SK-N-SH (cell line): Measurements from ENCODE around the gene HBG1. TPM values are rescaled to one million over a fixed set of nuclear protein-coding genes. Genes with fewer than 3 reads are reported as not detected.

Experiments
- CTCF ChIA-PET: fragments of 300-600, 350-600 bp; formaldehyde crosslinking; extraction: SDS; loops from one replicate; lab custom pipeline; 2021; lab: Yijun Ruan, JAX
- POLR2A ChIA-PET: fragments of 350-600 bp; sonication (Branson Sonifier 250); formaldehyde crosslinking; extraction: SDS; loops from one replicate; lab custom pipeline; 2020; ENCODE audit warnings: antibody characterized with exemption, inconsistent platforms; lab: Yijun Ruan, JAX
- DNase-seq: peaks from one replicate; pipeline ENCODE4 v3.0.0; 2012
- H2AFZ ChIP-seq: fragments of 200-600 bp; sonication (generic); 2 replicates; pipeline ENCODE4 v1.8.1; 2016; ENCODE audit warnings: antibody characterized with exemption, mild to moderate bottlenecking, low read depth
- H3F3A ChIP-seq: fragments of 200-600 bp; sonication (generic); replicated peaks from 2 replicates; pipeline ENCODE3; 2016; ENCODE audit warnings: antibody characterized with exemption, mild to moderate bottlenecking; ENCODE audit not compliant: insufficient read depth
- H3K27ac ChIP-seq, 2 experiments: fragments of 200-500 bp in 1 of 2; fragments of 200-600 bp in 1 of 2; sonication (Bioruptor generic) in 1 of 2; sonication (generic), shearing (Covaris generic) in 1 of 2; 2 replicates each; pipeline versions ENCODE4 v1.5.1 to v1.6.1; 2014 to 2016; ENCODE audit warnings: low read depth in 2 of 2, inconsistent platforms in 1 of 2, low read length in 1 of 2, mild to moderate bottlenecking in 1 of 2, mixed read lengths in 1 of 2
- H3K27me3 ChIP-seq: fragments of 200-600 bp; sonication (generic), shearing (Covaris generic); 2 replicates; pipeline ENCODE4 v1.6.1; 2016; ENCODE audit warnings: mixed run types; ENCODE audit not compliant: insufficient read depth
- H3K36me3 ChIP-seq, 2 experiments: fragments of 200-500 bp in 1 of 2; fragments of 200-600 bp in 1 of 2; sonication (Bioruptor generic) in 1 of 2; sonication (generic) in 1 of 2; replicated peaks in 1 of 2; 2 replicates each; pipeline versions ENCODE3 to v1.5.1; 2014 to 2016; ENCODE audit warnings: low read length in 1 of 2, mild to moderate bottlenecking in 1 of 2; ENCODE audit not compliant: insufficient read depth in 2 of 2, control insufficient read depth in 1 of 2
- H3K4me1 ChIP-seq, 2 experiments: fragments of 200-500 bp in 1 of 2; fragments of 200-600 bp in 1 of 2; sonication (Bioruptor generic) in 1 of 2; sonication (generic), shearing (Covaris generic) in 1 of 2; 2 replicates each; pipeline versions ENCODE4 v1.5.1 to v1.6.1; 2014 to 2016; ENCODE audit warnings: low read depth in 1 of 2, low read length in 1 of 2, mixed run types in 1 of 2; ENCODE audit not compliant: insufficient read depth in 2 of 2, control insufficient read depth in 1 of 2
- H3K4me2 ChIP-seq: fragments of 200-600 bp; sonication (generic), shearing (Covaris generic); 2 replicates; pipeline ENCODE4 v1.6.1; 2017; ENCODE audit warnings: mixed run types
- H3K4me3 ChIP-seq, 2 experiments: fragments of 200-500 bp in 1 of 2; fragments of 200-600 bp in 1 of 2; sonication (Bioruptor generic) in 1 of 2; sonication (generic), shearing (Covaris generic) in 1 of 2; 2 replicates each; pipeline versions ENCODE4 v1.5.1 to v1.8.1; 2014 to 2016; ENCODE audit warnings: low read depth in 2 of 2, inconsistent platforms in 1 of 2, low read length in 1 of 2, mild to moderate bottlenecking in 1 of 2, mixed read lengths in 1 of 2, moderate library complexity in 1 of 2
- H3K79me2 ChIP-seq: fragments of 200-600 bp; sonication (generic); 2 replicates; pipeline ENCODE4 v1.8.1; 2017; ENCODE audit warnings: mild to moderate bottlenecking; ENCODE audit not compliant: insufficient read depth
- H3K9ac ChIP-seq: fragments of 200-600 bp; sonication (generic); 2 replicates; pipeline ENCODE4 v1.6.1; 2017; ENCODE audit warnings: mixed run types
- H3K9me2 ChIP-seq: fragments of 200-600 bp; sonication (generic); 2 replicates; pipeline ENCODE4 v1.6.1; 2017; ENCODE audit warnings: mixed run types
- H3K9me3 ChIP-seq: fragments of 200-600 bp; sonication (generic); 2 replicates; pipeline ENCODE4 v1.6.1; 2017; ENCODE audit warnings: mixed run types, mild to moderate bottlenecking, moderate library complexity
- H4K20me1 ChIP-seq: fragments of 200-600 bp; sonication (generic); 2 replicates; pipeline ENCODE4 v1.6.1; 2017; ENCODE audit warnings: mild to moderate bottlenecking, mixed run types; ENCODE audit not compliant: insufficient read depth
- EZH2phosphoT487 ChIP-seq: fragments of 200-600 bp; sonication (generic); IDR thresholded peaks from 2 replicates; pipeline ENCODE4 v1.6.1; 2017; ENCODE audit warnings: low read depth, mixed run types, mild to moderate bottlenecking, antibody characterized with exemption, moderate library complexity, borderline replicate concordance
- FOSL2 ChIP-seq: IDR thresholded peaks from 2 replicates; pipeline ENCODE4 v1.4.0; 2012; ENCODE audit warnings: low read depth, mild to moderate bottlenecking, moderate library complexity, borderline replicate concordance
- FOXJ3 ChIP-seq: sonication (generic); formaldehyde crosslinking; IDR thresholded peaks from 2 replicates; pipeline ENCODE4 v1.5.1; 2020; ENCODE audit warnings: mild to moderate bottlenecking, missing genetic modification reagents
- GABPA ChIP-seq: IDR thresholded peaks from 2 replicates; pipeline ENCODE4 v1.4.0; 2012; ENCODE audit warnings: low read depth, mild to moderate bottlenecking
- GATA2 ChIP-seq: sonication (generic); formaldehyde crosslinking; IDR thresholded peaks from 2 replicates; pipeline ENCODE4 v1.5.0; 2020; ENCODE audit warnings: mild to moderate bottlenecking, missing genetic modification reagents
- MAX ChIP-seq: IDR thresholded peaks from 2 replicates; pipeline ENCODE4 v1.4.0; 2012; ENCODE audit warnings: low read depth
- MXI1 ChIP-seq: IDR thresholded peaks from 2 replicates; pipeline ENCODE4 v1.6.1; 2012; ENCODE audit warnings: mild to moderate bottlenecking, low read depth, low read length, improper control_type of control experiment
- NFIC ChIP-seq: IDR thresholded peaks from 2 replicates; pipeline ENCODE4 v1.4.0; 2012; ENCODE audit warnings: borderline replicate concordance
- NRF1 ChIP-seq: IDR thresholded peaks from 2 replicates; pipeline ENCODE4 v1.6.1; 2012; ENCODE audit warnings: low read depth, mild to moderate bottlenecking, low read length
- RAD21 ChIP-seq: IDR thresholded peaks from 2 replicates; pipeline ENCODE4 v1.6.1; 2012; ENCODE audit warnings: mild to moderate bottlenecking, low read length
- REST ChIP-seq: IDR thresholded peaks from 2 replicates; pipeline ENCODE4 v1.6.1; 2012; ENCODE audit warnings: mild to moderate bottlenecking, low read depth, low read length, moderate library complexity
- RFX5 ChIP-seq: IDR thresholded peaks from 2 replicates; pipeline ENCODE4 v1.6.1; 2012; ENCODE audit warnings: mild to moderate bottlenecking, improper control_type of control experiment, low read length
- RXRA ChIP-seq: IDR thresholded peaks from 2 replicates; pipeline ENCODE4 v1.4.0; 2012; ENCODE audit warnings: low read depth, mild to moderate bottlenecking, borderline replicate concordance
- TAF1 ChIP-seq: IDR thresholded peaks from 2 replicates; pipeline ENCODE4 v1.6.1; 2012; ENCODE audit warnings: low read depth, mild to moderate bottlenecking, low read length, moderate library complexity, borderline replicate concordance
- TEAD4 ChIP-seq: IDR thresholded peaks from 2 replicates; pipeline ENCODE4 v1.4.0; 2012; ENCODE audit warnings: mild to moderate bottlenecking, borderline replicate concordance; ENCODE audit not compliant: insufficient read depth
- USF1 ChIP-seq: IDR thresholded peaks from 2 replicates; pipeline ENCODE4 v1.4.0; 2012; ENCODE audit warnings: low read depth, borderline replicate concordance
- YY1 ChIP-seq: IDR thresholded peaks from 2 replicates; pipeline ENCODE4 v1.4.0; 2012; ENCODE audit warnings: low read depth, mild to moderate bottlenecking
- ZBTB33 ChIP-seq: IDR thresholded peaks from 2 replicates; pipeline ENCODE4 v1.4.0; 2012; ENCODE audit warnings: low read depth, borderline replicate concordance
- WGBS: methylation state at CpG from one replicate; pipeline ENCODE4 v1.1.6; 2017; ENCODE audit warnings: low lambda C conversion rate; 5-methylcytosine and 5-hydroxymethylcytosine counted together
- polyA plus RNA-seq, 3 experiments: library from polyadenylated mRNA; depleted of rRNA; stranded (reverse); fragments of >200 nt; gene quantifications; 2 replicates each; pipeline ENCODE4 v1.2.3, GENCODE V29; 2012
- TF ChIP-seq, protein P1 (sequence below): fragments of 150-350 bp; IDR thresholded peaks from 2 replicates; pipeline ENCODE4 v1.6.1; 2017; ENCODE audit warnings: antibody characterized with exemption, low read length, low read depth, borderline replicate concordance

HBG1 gene
- polyA plus RNA-seq, 1 of the 3 experiments (the other 2 are of a cell fraction), result not detected

- Histone ChIP-seq H3K9ac (no peak overlapping the region), H3K27me3 (no peaks in the 10 kb centered on the region; the same call in 1 of the 2 replicates), H3K9me3 (no peaks in the 10 kb centered on the region), H2AFZ (no peak overlapping the region), H3K9me2 (no peaks in the 10 kb centered on the region), H3K4me3 (no peak overlapping the region), H3K27ac (no peak overlapping the region), H3F3A (no peaks in the 10 kb centered on the region), H3K4me2 (no peak overlapping the region), H3K79me2 (no peaks in the 10 kb centered on the region)
- ChIA-PET POLR2A (no interaction called here), CTCF (no interaction called here)
- WGBS, result 7% methylated on average over 7 of the region's 7 CpGs
- DNase-seq, result no peak
- TF ChIP-seq RFX5 (no peak), NFIC (no peak), REST (no peak), MAX (no peak), GATA2 (CRISPR knock-in tag) (no peak), RAD21 (no peak), GABPA (no peak), FOSL2 (no peak), MXI1 (no peak), NRF1 (no peak), RXRA (no peak), USF1 (no peak), EZH2phosphoT487 (no peak), YY1 (no peak), FOXJ3 (no peak), ZBTB33 (no peak), TEAD4 (no peak), TAF1 (no peak)
- TF ChIP-seq, protein P1, sequence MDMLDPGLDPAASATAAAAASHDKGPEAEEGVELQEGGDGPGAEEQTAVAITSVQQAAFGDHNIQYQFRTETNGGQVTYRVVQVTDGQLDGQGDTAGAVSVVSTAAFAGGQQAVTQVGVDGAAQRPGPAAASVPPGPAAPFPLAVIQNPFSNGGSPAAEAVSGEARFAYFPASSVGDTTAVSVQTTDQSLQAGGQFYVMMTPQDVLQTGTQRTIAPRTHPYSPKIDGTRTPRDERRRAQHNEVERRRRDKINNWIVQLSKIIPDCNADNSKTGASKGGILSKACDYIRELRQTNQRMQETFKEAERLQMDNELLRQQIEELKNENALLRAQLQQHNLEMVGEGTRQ, result no peak
- TF ChIP-seq, all 33 proteins: peak for 0
- no peaks in the 10 kb centered on the region for H3K36me3 ChIP-seq
- no peaks in the 10 kb centered on the region for H4K20me1 ChIP-seq
- H3K4me1 ChIP-seq, result no peaks in the 10 kb centered on the region
These were observed 6.5 kb downstream of the HBG1 start for GRCh38 chr11:5242933-5243815.
